Type B pancreatic cell (in vitro differentiated cells): ENCODE measurements around the gene VOPP1. TPM values are rescaled to one million over a fixed set of nuclear protein-coding genes. Genes with fewer than 3 reads are reported as not detected.

ENCODE experiments used
- DNase-seq: peaks from one replicate; pipeline ENCODE4 v3.0.0; 2021; ENCODE audit warnings: mixed read lengths; ENCODE audit not compliant: unreplicated experiment; ENCODE audit errors: extremely low spot score
- H3K27ac Mint-ChIP-seq: 2 replicates; pipeline ENCODE4 v1.8.0; 2021; ENCODE audit warnings: mild to moderate bottlenecking, mixed read lengths
- H3K27me3 Mint-ChIP-seq: 2 replicates; pipeline ENCODE4 v1.8.0; 2021; ENCODE audit warnings: mixed read lengths
- H3K36me3 Mint-ChIP-seq: 2 replicates; pipeline ENCODE4 v1.8.0; 2021; ENCODE audit warnings: mixed read lengths
- H3K4me1 Mint-ChIP-seq: one replicate; pipeline ENCODE4 v1.8.0; 2021; ENCODE audit warnings: mixed read lengths; ENCODE audit not compliant: unreplicated experiment
- H3K4me3 Mint-ChIP-seq: 2 replicates; pipeline ENCODE4 v1.8.0; 2021; ENCODE audit warnings: mild to moderate bottlenecking, mixed read lengths
- H3K9me3 Mint-ChIP-seq: 2 replicates; pipeline ENCODE4 v1.8.0; 2021; ENCODE audit warnings: mixed read lengths
- total RNA-seq: library from RNA; stranded (reverse); gene quantifications from 2 replicates; pipeline ENCODE4 v1.2.1, GENCODE V29; 2021; ENCODE audit warnings: low replicate concordance
- TF ChIP-seq, protein P1 (sequence below): fragments of 200-600 bp; sonication (generic); conservative IDR thresholded peaks from 2 replicates; pipeline ENCODE4 v1.5.0; 2021; ENCODE audit warnings: antibody characterized with exemption, mild to moderate bottlenecking

VOPP1 gene
- total RNA-seq, 1 donor from 2014 or later, result 38.9 TPM

DNA sequence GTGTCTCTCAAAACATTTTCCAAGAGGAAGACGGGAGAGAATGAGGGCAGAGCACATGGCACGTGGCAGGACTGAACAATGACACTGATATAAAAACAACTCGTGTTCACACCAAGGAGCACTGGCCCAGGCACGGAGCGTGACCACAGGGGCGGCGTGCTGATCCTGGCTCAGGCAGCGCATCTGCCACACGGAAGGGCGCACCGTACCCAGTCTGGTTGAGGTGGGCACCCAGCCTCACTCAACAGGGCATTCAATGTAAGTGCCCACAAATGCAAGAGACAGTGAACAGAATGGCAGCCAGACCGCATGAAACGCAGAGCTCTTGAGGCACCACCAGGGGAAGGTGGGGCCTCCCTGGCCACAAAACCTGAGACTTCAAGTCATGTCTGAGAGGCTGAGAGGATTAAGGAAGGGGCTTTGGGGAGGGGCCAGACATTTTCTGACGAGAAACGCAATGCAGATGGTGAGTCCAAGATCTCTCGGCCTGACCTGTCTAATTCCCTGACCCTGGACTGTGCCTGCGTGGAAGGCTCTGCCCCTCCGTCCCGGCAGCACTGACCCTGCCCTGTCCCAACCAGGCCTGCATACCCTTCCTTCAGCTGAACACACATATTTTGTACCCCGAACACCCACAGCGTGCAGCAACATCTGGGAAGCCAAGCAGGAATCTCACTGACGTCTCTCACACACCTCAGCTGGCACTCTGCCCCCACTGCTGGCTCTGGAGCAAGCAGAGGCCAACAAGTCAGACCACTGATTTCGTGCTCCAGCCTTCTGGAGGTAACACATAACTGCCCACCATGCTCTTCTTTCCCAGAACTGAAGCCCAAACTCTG lies 35.5 kb downstream of the VOPP1 start:
- TF ChIP-seq, protein P1, sequence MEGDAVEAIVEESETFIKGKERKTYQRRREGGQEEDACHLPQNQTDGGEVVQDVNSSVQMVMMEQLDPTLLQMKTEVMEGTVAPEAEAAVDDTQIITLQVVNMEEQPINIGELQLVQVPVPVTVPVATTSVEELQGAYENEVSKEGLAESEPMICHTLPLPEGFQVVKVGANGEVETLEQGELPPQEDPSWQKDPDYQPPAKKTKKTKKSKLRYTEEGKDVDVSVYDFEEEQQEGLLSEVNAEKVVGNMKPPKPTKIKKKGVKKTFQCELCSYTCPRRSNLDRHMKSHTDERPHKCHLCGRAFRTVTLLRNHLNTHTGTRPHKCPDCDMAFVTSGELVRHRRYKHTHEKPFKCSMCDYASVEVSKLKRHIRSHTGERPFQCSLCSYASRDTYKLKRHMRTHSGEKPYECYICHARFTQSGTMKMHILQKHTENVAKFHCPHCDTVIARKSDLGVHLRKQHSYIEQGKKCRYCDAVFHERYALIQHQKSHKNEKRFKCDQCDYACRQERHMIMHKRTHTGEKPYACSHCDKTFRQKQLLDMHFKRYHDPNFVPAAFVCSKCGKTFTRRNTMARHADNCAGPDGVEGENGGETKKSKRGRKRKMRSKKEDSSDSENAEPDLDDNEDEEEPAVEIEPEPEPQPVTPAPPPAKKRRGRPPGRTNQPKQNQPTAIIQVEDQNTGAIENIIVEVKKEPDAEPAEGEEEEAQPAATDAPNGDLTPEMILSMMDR, result no peak
- Mint-ChIP-seq H3K4me1 (peaks cover 30% of the 10 kb centered on the region), H3K4me3 (no peak overlapping the region), H3K27me3 (no peaks in the 10 kb centered on the region), H3K9me3 (no peaks in the 10 kb centered on the region), H3K27ac (peak overlapping the region; percentile 56), H3K36me3 (peaks cover 3% of the 10 kb centered on the region)
- DNase-seq, result no peak

DNA sequence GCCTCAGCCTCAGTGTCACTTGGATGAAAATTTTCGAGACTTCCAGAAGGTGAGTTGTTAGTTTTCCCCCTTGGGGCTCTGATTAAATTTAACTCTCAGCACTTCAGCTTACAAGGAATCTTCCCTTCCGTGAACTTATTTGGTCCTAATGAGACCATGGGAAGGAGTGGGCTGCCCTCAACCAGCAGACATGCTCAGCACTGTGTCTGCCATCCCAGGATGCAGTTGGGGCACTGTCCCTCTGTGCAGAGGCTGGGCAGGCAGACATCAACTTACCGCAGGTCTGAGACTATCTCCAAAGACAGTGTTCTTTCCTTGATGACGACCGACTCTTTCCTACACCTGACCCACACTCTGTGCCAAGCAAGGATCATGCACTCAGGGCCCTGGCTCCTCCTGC lies 36.7 kb downstream of the VOPP1 start:
- peaks cover 3% of the 10 kb centered on the region for H3K36me3 Mint-ChIP-seq
- TF ChIP-seq, protein P1, result no peak
- no peaks in the 10 kb centered on the region for H3K9me3 Mint-ChIP-seq
- H3K4me1 Mint-ChIP-seq, result peaks cover 30% of the 10 kb centered on the region
- H3K4me3 Mint-ChIP-seq, result no peak overlapping the region
- DNase-seq, result no peak
- no peak overlapping the region for H3K27ac Mint-ChIP-seq
- H3K27me3 Mint-ChIP-seq, result no peaks in the 10 kb centered on the region

DNA sequence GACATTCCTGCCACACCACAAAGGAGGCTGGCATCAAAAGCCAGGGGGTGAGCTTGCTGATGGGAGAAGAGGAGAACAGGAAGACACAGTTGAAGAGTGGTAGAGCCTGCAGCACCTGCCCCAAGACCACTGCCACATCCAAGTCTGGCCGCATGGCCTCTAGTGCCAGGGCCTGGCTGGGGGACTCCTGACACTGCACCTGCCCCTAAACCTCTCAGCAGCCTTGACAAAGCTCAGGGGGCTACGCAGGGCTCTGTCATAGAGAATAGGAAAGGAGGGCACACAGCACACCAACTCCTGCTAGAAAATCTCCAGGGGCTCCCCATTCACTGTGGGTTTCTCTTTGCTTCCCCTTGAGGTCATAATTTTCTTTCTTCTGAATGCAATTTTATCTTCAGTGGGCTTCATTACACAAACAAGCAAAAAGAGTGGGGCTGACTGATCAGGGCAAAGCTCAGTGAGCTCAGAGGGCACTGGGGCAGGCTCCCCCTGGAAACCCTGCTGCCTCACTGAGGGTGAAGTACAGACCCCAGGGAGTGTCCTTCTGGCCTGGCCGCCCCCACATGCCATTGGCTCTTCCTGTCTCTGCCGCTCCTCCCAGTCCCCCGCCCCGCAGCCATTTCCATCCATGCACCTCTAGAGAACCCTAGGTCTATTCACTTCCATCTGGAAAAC lies 37.2 kb downstream of the VOPP1 start:
- H3K4me3 Mint-ChIP-seq, result no peak overlapping the region
- DNase-seq, result no peak
- TF ChIP-seq, protein P1, result no peak
- no peaks in the 10 kb centered on the region for H3K36me3 Mint-ChIP-seq
- no peak overlapping the region for H3K27ac Mint-ChIP-seq
- H3K9me3 Mint-ChIP-seq, result no peaks in the 10 kb centered on the region
- H3K27me3 Mint-ChIP-seq, result no peaks in the 10 kb centered on the region
- peaks cover 30% of the 10 kb centered on the region for H3K4me1 Mint-ChIP-seq

DNA sequence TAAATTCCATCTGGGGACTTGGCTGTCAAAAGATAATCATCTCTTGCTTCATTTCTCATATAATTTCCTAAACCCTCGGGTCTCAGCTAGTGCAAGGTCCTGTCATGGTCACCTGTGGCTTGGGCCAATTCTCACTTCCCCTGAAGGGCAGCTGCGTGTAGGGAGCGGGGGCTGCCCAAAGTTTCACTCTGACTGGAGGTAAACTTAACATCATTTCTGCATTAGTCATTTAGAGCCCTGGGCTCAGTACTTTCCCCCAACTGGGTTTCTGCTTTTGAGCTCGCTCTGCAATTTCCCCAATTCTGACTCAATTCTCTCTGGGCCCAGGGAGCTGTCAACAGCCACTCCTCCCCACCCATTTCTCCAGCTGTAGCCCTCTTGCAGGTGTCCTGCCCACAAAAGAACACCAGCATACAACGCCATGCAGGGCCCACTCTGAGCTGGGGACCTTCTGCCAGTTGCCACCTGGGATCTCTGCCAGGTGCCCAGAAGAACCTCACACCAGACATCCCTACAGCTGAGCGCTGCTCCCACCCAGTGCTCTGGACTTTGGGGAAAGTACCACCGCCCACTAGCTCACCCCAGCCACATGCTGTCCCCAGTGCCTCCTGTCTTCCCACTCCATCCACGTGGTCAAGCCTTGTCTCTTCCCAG lies 37.9 kb downstream of the VOPP1 start:
- H3K36me3 Mint-ChIP-seq, result no peaks in the 10 kb centered on the region
- peak overlapping the region; percentile 78 for H3K27ac Mint-ChIP-seq
- peaks cover 28% of the 10 kb centered on the region for H3K4me1 Mint-ChIP-seq
- no peaks in the 10 kb centered on the region for H3K9me3 Mint-ChIP-seq
- H3K27me3 Mint-ChIP-seq, result no peaks in the 10 kb centered on the region
- TF ChIP-seq, protein P1, result no peak
- DNase-seq, result no peak
- no peak overlapping the region for H3K4me3 Mint-ChIP-seq

DNA sequence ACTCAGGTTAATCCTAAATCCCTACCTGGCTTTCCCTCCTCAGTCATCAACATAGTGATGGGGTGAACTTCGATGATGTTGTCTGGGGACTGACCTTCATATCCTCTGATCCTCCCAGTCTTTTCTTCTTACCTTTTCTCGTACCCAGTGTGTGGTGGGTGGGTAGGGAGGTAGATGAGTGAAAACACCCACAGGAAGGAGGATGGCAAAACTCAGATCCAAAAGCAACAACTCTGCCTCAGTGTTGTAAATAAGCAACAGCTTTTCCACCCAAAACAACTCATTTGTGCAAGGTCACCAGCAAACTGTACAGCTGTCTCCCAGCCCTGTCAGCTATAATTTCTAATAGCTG lies 38.6 kb downstream of the VOPP1 start:
- TF ChIP-seq, protein P1, result no peak
- Mint-ChIP-seq H3K4me1 (peaks cover 24% of the 10 kb centered on the region), H3K27me3 (no peaks in the 10 kb centered on the region), H3K27ac (peak overlapping the region; percentile 78), H3K9me3 (no peaks in the 10 kb centered on the region), H3K4me3 (no peak overlapping the region), H3K36me3 (no peaks in the 10 kb centered on the region)
- no peak for DNase-seq
